ENCODE measurements around the gene ZNF771.

GRCh38 chr16:30439720-30440348 is 32.4 kb downstream of the ZNF771 start:
- no peak for TF ChIP-seq POLR2A (IDR thresholded peaks at IDR 0.05)
- no peak for TF ChIP-seq CTCF (IDR thresholded peaks at IDR 0.05)
- no peak for TF ChIP-seq POLR2AphosphoS5 (IDR thresholded peaks at IDR 0.05)
